Measurements from ENCODE around the gene ASIC2.

GRCh38 chr17:33056399-33057146 lies 236.5 kb downstream of the ASIC2 start:
- TF ChIP-seq CTCF (IDR thresholded peaks at IDR 0.05 in 8 of 11, conservative IDR thresholded peaks at IDR 0.05 in 3 of 11) (no peak), POLR2AphosphoS5 (IDR thresholded peaks at IDR 0.05) (no peak), POLR2A (IDR thresholded peaks at IDR 0.05) (no peak)
